ENCODE data around the gene TLR2.

DNA sequence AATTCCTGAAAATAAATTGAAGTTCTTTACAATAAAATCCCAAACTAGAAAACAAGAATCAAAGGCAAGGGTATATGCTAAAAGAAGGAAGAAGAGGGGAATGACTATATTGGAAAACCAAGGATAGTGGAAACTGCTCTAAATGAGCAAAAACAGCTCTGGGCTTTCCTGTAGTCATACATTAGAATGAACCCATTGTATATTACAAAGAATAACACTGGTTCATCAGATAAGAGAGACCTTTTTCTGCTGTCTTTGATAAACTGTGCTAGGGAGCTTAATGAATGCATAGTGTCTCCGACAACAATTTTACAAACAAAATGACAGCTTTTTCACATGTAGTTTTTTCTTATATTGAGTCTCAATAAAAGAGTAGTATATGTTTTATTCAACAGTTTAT is 26.6 kb downstream of the TLR2 start:
- TF ChIP-seq, protein P1, sequence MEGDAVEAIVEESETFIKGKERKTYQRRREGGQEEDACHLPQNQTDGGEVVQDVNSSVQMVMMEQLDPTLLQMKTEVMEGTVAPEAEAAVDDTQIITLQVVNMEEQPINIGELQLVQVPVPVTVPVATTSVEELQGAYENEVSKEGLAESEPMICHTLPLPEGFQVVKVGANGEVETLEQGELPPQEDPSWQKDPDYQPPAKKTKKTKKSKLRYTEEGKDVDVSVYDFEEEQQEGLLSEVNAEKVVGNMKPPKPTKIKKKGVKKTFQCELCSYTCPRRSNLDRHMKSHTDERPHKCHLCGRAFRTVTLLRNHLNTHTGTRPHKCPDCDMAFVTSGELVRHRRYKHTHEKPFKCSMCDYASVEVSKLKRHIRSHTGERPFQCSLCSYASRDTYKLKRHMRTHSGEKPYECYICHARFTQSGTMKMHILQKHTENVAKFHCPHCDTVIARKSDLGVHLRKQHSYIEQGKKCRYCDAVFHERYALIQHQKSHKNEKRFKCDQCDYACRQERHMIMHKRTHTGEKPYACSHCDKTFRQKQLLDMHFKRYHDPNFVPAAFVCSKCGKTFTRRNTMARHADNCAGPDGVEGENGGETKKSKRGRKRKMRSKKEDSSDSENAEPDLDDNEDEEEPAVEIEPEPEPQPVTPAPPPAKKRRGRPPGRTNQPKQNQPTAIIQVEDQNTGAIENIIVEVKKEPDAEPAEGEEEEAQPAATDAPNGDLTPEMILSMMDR (conservative IDR thresholded peaks at IDR 0.05; ENCODE audit: low read depth, low read length): no peak
- TF ChIP-seq, protein P2, sequence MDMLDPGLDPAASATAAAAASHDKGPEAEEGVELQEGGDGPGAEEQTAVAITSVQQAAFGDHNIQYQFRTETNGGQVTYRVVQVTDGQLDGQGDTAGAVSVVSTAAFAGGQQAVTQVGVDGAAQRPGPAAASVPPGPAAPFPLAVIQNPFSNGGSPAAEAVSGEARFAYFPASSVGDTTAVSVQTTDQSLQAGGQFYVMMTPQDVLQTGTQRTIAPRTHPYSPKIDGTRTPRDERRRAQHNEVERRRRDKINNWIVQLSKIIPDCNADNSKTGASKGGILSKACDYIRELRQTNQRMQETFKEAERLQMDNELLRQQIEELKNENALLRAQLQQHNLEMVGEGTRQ (IDR thresholded peaks at IDR 0.05; ENCODE audit: low read depth, low read length): no peak

Measured in IMR-90 (cell line).